HCT116 (cell line): ENCODE results near the gene TREML1. TPM values are rescaled to one million over a fixed set of nuclear protein-coding genes. Genes with fewer than 3 reads are reported as not detected.

Experiments
- ATAC-seq: fragments of 200-7000 bp; cut with Tn5 transposase; 2 replicates; pipeline ENCODE4 v1.9.1; 2020; ENCODE audit warnings: mild to moderate bottlenecking, moderate library complexity
- BruUV-seq: library from RNA; stranded (reverse); fragments of 400-500 nt; replicated peaks from 2 replicates; lab custom pipeline; 2021; lab: Mats Ljungman, UMichigan
- CTCF ChIA-PET: fragments of 300-600 bp; sonication (Branson Sonifier 250); formaldehyde crosslinking; loops from one replicate; lab custom pipeline; 2021; ENCODE audit warnings: antibody characterized with exemption; lab: Charles Lee
- POLR2A ChIA-PET: fragments of 300-600, 350-600 bp; sonication (Branson Sonifier 250); formaldehyde crosslinking; loops from one replicate; lab custom pipeline; 2021; ENCODE audit warnings: antibody characterized with exemption; lab: Charles Lee
- RAD21 ChIA-PET, 2 experiments: fragments of 300-600 bp; sonication (Branson Sonifier 250); formaldehyde crosslinking; loops; one replicate each; lab custom pipeline; 2023; ENCODE audit warnings: low total read pairs in 2 of 2; ENCODE audit not compliant: uncharacterized antibody in 2 of 2, unreplicated experiment in 2 of 2, low non-redundant PET in 1 of 2; lab: Charles Lee
- DNase-seq: peaks from one replicate; pipeline ENCODE4 v3.0.0-alpha.2; 2010; ENCODE audit warnings: low read depth, low spot score
- H2AFZ ChIP-seq: fragments of 200-600 bp; shearing (Covaris generic), sonication (generic); 2 replicates; pipeline ENCODE4 v1.6.1; 2017; ENCODE audit warnings: low read depth, mixed run types, mixed read lengths, antibody characterized with exemption, low read length; ENCODE audit not compliant: poor library complexity, severe bottlenecking
- H3K27ac ChIP-seq: 2 replicates; pipeline ENCODE4 v1.5.1; 2012; ENCODE audit warnings: low read depth, low read length
- H3K27me3 ChIP-seq: fragments of 200-600 bp; sonication (generic); 2 replicates; pipeline ENCODE4 v1.6.1; 2016; ENCODE audit warnings: mixed run types, low read length, mixed read lengths; ENCODE audit not compliant: insufficient read depth
- H3K36me3 ChIP-seq, 2 experiments: fragments of 200-500 bp in 1 of 2; fragments of 200-600 bp in 1 of 2; sonication (Bioruptor generic) in 1 of 2; sonication (generic) in 1 of 2; 2 replicates each; pipeline versions ENCODE4 v1.5.1 to v1.6.1; 2014 to 2016; ENCODE audit warnings: low read length in 2 of 2, inconsistent platforms in 1 of 2, mixed read lengths in 1 of 2, mixed run types in 1 of 2; ENCODE audit not compliant: insufficient read depth in 2 of 2, control insufficient read depth in 1 of 2
- H3K4me1 ChIP-seq, 2 experiments: fragments of 200-600 bp in 1 of 2; sonication (generic) in 1 of 2; 2 replicates each; pipeline versions ENCODE4 v1.5.1 to v1.6.1; 2012 to 2017; ENCODE audit warnings: low read length in 2 of 2, inconsistent platforms in 1 of 2, mild to moderate bottlenecking in 1 of 2, mixed read lengths in 1 of 2, mixed run types in 1 of 2, moderate library complexity in 1 of 2; ENCODE audit not compliant: insufficient read depth in 2 of 2, control insufficient read depth in 1 of 2
- H3K4me2 ChIP-seq: fragments of 200-600 bp; sonication (generic); 2 replicates; pipeline ENCODE4 v1.6.1; 2017; ENCODE audit warnings: mixed run types, low read length, mixed read lengths
- H3K4me3 ChIP-seq, 2 experiments: fragments of 200-600 bp in 1 of 2; sonication (generic) in 1 of 2; replicated peaks in 1 of 2; 2 replicates each; pipeline ENCODE4 v1.5.1; 2011 to 2016; ENCODE audit warnings: low read length in 2 of 2, control low read depth in 1 of 2, low read depth in 1 of 2, mild to moderate bottlenecking in 1 of 2, mixed read lengths in 1 of 2, mixed run types in 1 of 2
- H3K79me2 ChIP-seq: fragments of 200-600 bp; sonication (generic); 2 replicates; pipeline ENCODE4 v1.6.1; 2017; ENCODE audit warnings: mild to moderate bottlenecking, mixed run types, low read length, moderate library complexity, mixed read lengths; ENCODE audit not compliant: insufficient read depth
- H3K9ac ChIP-seq: fragments of 200-600 bp; sonication (generic); 2 replicates; pipeline ENCODE4 v1.6.1; 2016; ENCODE audit warnings: low read length, mixed read lengths
- H3K9me2 ChIP-seq: fragments of 200-600 bp; sonication (generic), shearing (Covaris generic); 2 replicates; pipeline ENCODE4 v1.6.1; 2017; ENCODE audit warnings: mixed run types, mild to moderate bottlenecking, moderate library complexity; ENCODE audit not compliant: insufficient read depth
- H3K9me3 ChIP-seq, 2 experiments: fragments of 200-500 bp in 1 of 2; fragments of 200-600 bp in 1 of 2; sonication (Bioruptor generic) in 1 of 2; sonication (generic) in 1 of 2; 2 replicates each; pipeline ENCODE4 v1.6.1; 2014 to 2017; ENCODE audit warnings: low read length in 2 of 2, mixed read lengths in 2 of 2, inconsistent platforms in 1 of 2, low read depth in 1 of 2, mild to moderate bottlenecking in 1 of 2, mixed run types in 1 of 2, moderate library complexity in 1 of 2; ENCODE audit not compliant: control insufficient read depth in 1 of 2, insufficient read depth in 1 of 2
- H4K20me1 ChIP-seq: fragments of 200-600 bp; sonication (generic), shearing (Covaris generic); 2 replicates; pipeline ENCODE4 v1.6.1; 2017; ENCODE audit warnings: mixed run types, mild to moderate bottlenecking, moderate library complexity; ENCODE audit not compliant: insufficient read depth
- ATF3 ChIP-seq: IDR thresholded peaks from 2 replicates; pipeline ENCODE4 v1.6.1; 2012
- CBX3 ChIP-seq: IDR thresholded peaks from 2 replicates; pipeline ENCODE4 v1.6.1; 2012; ENCODE audit warnings: low read depth
- CTCF ChIP-seq, 3 experiments: fragments of 200-600 bp in 1 of 3; sonication (generic) in 1 of 3; IDR thresholded peaks in 2 of 3; conservative IDR thresholded peaks in 1 of 3; 2 replicates each; pipeline ENCODE4 v1.5.1; 2012 to 2017; ENCODE audit warnings: low read depth in 2 of 3, low read length in 2 of 3, antibody characterized with exemption in 1 of 3, borderline replicate concordance in 1 of 3, control low read depth in 1 of 3, mild to moderate bottlenecking in 1 of 3, mixed read lengths in 1 of 3, mixed run types in 1 of 3, moderate library complexity in 1 of 3; ENCODE audit not compliant: insufficient read depth in 1 of 3
- ELF1 ChIP-seq: IDR thresholded peaks from 2 replicates; pipeline ENCODE4 v1.6.1; 2012; ENCODE audit warnings: low read depth, borderline replicate concordance
- EZH2phosphoT487 ChIP-seq: fragments of 200-600 bp; IDR thresholded peaks from 2 replicates; pipeline ENCODE4 v1.6.1; 2018; ENCODE audit warnings: antibody characterized with exemption, borderline replicate concordance
- FOSL1 ChIP-seq: IDR thresholded peaks from 2 replicates; pipeline ENCODE4 v1.6.1; 2012; ENCODE audit warnings: low read depth
- POLR2A ChIP-seq: IDR thresholded peaks from 2 replicates; pipeline ENCODE4 v1.7.0; 2011; ENCODE audit warnings: borderline replicate concordance; ENCODE audit not compliant: insufficient read depth, insufficient read length; ENCODE audit errors: extremely low read depth
- POLR2AphosphoS5 ChIP-seq: IDR thresholded peaks from 2 replicates; pipeline ENCODE4 v1.6.1; 2011; ENCODE audit warnings: mild to moderate bottlenecking, low read depth, low read length, moderate library complexity
- YY1 ChIP-seq: IDR thresholded peaks from 2 replicates; pipeline ENCODE4 v1.6.1; 2011; ENCODE audit warnings: low read length, low read depth, moderate library complexity, mild to moderate bottlenecking; ENCODE audit not compliant: insufficient replicate concordance; ENCODE audit errors: extremely low read depth
- ZBTB33 ChIP-seq: IDR thresholded peaks from 2 replicates; pipeline ENCODE4 v1.6.1; 2011; ENCODE audit warnings: mild to moderate bottlenecking, low read length, moderate library complexity; ENCODE audit not compliant: insufficient replicate concordance; ENCODE audit errors: extremely low read depth
- intact Hi-C: fragments of 100-400 bp; cut with micrococcal nuclease; formaldehyde crosslinking; loops from 2 replicates; pipeline ENCODE4 v1.10.0; 2022
- total RNA-seq: library from RNA; stranded (reverse); gene quantifications from one replicate; pipeline ENCODE4 v1.2.1, GENCODE V29; 2021; ENCODE audit not compliant: unreplicated experiment
- TF ChIP-seq, protein P1 (sequence below): IDR thresholded peaks from 2 replicates; pipeline ENCODE4 v1.6.1; 2012; ENCODE audit warnings: low read depth

TREML1 gene
- total RNA-seq, 1 experiment from 2014 or later, result not detected

DNA sequence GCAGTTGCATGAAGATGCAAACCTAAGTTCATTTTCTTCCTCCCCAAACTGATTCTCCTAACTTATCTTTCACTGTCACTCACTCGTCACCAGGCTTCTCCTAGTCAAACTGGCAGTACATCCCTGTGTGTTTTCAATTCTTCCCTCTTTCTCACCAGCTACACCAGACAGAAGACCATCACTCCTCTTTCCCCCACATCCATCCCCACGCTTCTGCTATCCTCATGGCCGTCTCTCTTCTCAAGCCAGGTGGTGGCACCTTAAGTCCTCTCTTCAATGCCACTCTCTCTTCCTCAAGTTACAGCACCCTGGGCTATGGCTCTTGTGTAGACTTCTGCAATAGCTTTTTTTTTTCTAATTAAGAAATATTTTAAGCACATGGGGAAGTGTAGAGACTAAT, 23.1 kb upstream of the TREML1 start:
- Histone ChIP-seq H4K20me1 (no peaks in the 10 kb centered on the region), H3K9ac (no peak overlapping the region), H3K79me2 (no peaks in the 10 kb centered on the region), H3K4me1 (peaks cover 0 to 4% of the 10 kb centered on the region in 2 experiments; a peak in 1 of 4 replicates), H2AFZ (no peak overlapping the region), H3K27me3 (peaks cover 28% of the 10 kb centered on the region), H3K27ac (no peak overlapping the region), H3K4me2 (no peak overlapping the region), H3K36me3 (no peaks in the 10 kb centered on the region), H3K9me2 (no peaks in the 10 kb centered on the region), H3K9me3 (no peaks in the 10 kb centered on the region)
- BruUV-seq, result no TSS peak
- CTCF ChIA-PET, result no interaction called here
- intact Hi-C loops, result no loop called here
- ATAC-seq, result no peak
- POLR2A ChIA-PET, result no interaction called here
- TF ChIP-seq CTCF (IDR thresholded peaks at IDR 0.05 in 2 of 3, conservative IDR thresholded peaks at IDR 0.05 in 1 of 3; ENCODE audit: borderline replicate concordance in 1 of 3, insufficient read depth in 1 of 3, low read depth in 2 of 3, low read length in 2 of 3), result no peak
- no peak for TF ChIP-seq CBX3
- no peak for TF ChIP-seq FOSL1
- no peak for TF ChIP-seq POLR2AphosphoS5
- no peak for TF ChIP-seq ELF1
- no peak for TF ChIP-seq ATF3
- TF ChIP-seq POLR2A, result no peak
- TF ChIP-seq EZH2phosphoT487, result no peak
- TF ChIP-seq YY1, result no peak
- TF ChIP-seq ZBTB33, result no peak
- TF ChIP-seq, protein P1, sequence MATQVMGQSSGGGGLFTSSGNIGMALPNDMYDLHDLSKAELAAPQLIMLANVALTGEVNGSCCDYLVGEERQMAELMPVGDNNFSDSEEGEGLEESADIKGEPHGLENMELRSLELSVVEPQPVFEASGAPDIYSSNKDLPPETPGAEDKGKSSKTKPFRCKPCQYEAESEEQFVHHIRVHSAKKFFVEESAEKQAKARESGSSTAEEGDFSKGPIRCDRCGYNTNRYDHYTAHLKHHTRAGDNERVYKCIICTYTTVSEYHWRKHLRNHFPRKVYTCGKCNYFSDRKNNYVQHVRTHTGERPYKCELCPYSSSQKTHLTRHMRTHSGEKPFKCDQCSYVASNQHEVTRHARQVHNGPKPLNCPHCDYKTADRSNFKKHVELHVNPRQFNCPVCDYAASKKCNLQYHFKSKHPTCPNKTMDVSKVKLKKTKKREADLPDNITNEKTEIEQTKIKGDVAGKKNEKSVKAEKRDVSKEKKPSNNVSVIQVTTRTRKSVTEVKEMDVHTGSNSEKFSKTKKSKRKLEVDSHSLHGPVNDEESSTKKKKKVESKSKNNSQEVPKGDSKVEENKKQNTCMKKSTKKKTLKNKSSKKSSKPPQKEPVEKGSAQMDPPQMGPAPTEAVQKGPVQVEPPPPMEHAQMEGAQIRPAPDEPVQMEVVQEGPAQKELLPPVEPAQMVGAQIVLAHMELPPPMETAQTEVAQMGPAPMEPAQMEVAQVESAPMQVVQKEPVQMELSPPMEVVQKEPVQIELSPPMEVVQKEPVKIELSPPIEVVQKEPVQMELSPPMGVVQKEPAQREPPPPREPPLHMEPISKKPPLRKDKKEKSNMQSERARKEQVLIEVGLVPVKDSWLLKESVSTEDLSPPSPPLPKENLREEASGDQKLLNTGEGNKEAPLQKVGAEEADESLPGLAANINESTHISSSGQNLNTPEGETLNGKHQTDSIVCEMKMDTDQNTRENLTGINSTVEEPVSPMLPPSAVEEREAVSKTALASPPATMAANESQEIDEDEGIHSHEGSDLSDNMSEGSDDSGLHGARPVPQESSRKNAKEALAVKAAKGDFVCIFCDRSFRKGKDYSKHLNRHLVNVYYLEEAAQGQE, result no peak
- TF ChIP-seq, all 23 proteins: peak for 0
- no peak for DNase-seq
- H3K4me3 ChIP-seq, result no peak overlapping the region
- RAD21 ChIA-PET, result no interaction called here
